ENCODE results near the gene EFCAB6. TPM values are rescaled to one million over a fixed set of nuclear protein-coding genes. Genes with fewer than 3 reads are reported as not detected.

The EFCAB6 gene
- total and polyA plus RNA-seq, 2 donors (not counting 1 experiment from before 2014, with no cell fraction given): 0.07 to 0.10 TPM

DNA sequence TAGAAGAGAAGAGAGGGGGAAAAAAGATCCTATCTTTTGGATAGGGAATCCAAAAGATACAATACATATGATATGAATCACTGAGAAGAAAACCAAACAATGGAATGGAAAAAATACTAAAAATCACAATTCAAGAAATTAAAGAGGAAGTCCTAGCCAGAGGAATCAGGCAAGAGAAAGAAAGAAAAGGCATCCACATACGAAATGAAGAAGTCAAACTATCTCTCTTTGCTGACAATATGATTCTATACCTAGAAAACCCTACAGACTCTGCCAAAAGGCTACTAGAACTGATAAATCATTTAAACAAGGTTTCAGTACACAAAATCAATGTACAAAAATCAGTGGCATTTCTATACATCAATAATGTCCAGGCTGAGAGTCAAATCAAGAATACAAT lies 91.4 kb downstream of the EFCAB6 start:
- Histone ChIP-seq H3K27me3 (replicated peaks in 1 of 4; ENCODE audit: control extremely low read depth in 1 of 4, control insufficient read depth in 3 of 4, insufficient read depth in 4 of 4, low read length in 3 of 4) (no peaks in the 10 kb centered on the region), H3K9ac (ENCODE audit: low read length) (no peak overlapping the region), H3K9me3 (ENCODE audit: control extremely low read depth in 1 of 3, control insufficient read depth in 2 of 3, insufficient read depth in 1 of 3, low read length in 2 of 3) (no peaks in the 10 kb centered on the region), H3K27ac (ENCODE audit: low read length in 2 of 2) (no peak overlapping the region), H4K20me1 (ENCODE audit: control insufficient read depth, insufficient read depth, low read length, poor library complexity, severe bottlenecking) (no peaks in the 10 kb centered on the region), H3K4me2 (replicated peaks; ENCODE audit: low read depth, low read length, poor library complexity, severe bottlenecking) (peak overlapping the region; percentile 22), H3K4me1 (ENCODE audit: control insufficient read depth in 2 of 2, insufficient read depth in 2 of 2, low read length in 2 of 2) (peaks cover 3 to 11% of the 10 kb centered on the region in 2 donors), H3K4me3 (ENCODE audit: control extremely low read depth in 1 of 5, extremely low read depth in 1 of 5, insufficient read depth in 1 of 5, low read depth in 2 of 5, low read length in 4 of 5) (no peak overlapping the region), H2AFZ (ENCODE audit: insufficient read depth, low read depth, low read length, poor library complexity, severe bottlenecking) (no peak overlapping the region), H3K79me2 (ENCODE audit: control insufficient read depth, insufficient read depth, low read length) (no peaks in the 10 kb centered on the region), H3K36me3 (replicated peaks in 1 of 2; ENCODE audit: control extremely low read depth in 1 of 2, control insufficient read depth in 1 of 2, extremely low read depth in 1 of 2, insufficient read depth in 2 of 2, low read length in 1 of 2) (no peaks in the 10 kb centered on the region)
- POLR2A ChIA-PET: no interaction called here
- H3K27ac Mint-ChIP-seq: no peak overlapping the region
- H3K27me3 Mint-ChIP-seq: peaks cover 7% of the 10 kb centered on the region
- peaks cover 9% of the 10 kb centered on the region for H3K4me1 Mint-ChIP-seq
- TF ChIP-seq, protein P1, sequence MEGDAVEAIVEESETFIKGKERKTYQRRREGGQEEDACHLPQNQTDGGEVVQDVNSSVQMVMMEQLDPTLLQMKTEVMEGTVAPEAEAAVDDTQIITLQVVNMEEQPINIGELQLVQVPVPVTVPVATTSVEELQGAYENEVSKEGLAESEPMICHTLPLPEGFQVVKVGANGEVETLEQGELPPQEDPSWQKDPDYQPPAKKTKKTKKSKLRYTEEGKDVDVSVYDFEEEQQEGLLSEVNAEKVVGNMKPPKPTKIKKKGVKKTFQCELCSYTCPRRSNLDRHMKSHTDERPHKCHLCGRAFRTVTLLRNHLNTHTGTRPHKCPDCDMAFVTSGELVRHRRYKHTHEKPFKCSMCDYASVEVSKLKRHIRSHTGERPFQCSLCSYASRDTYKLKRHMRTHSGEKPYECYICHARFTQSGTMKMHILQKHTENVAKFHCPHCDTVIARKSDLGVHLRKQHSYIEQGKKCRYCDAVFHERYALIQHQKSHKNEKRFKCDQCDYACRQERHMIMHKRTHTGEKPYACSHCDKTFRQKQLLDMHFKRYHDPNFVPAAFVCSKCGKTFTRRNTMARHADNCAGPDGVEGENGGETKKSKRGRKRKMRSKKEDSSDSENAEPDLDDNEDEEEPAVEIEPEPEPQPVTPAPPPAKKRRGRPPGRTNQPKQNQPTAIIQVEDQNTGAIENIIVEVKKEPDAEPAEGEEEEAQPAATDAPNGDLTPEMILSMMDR (IDR thresholded peaks at IDR 0.05): no peak
- no peak for TF ChIP-seq EZH2 (IDR thresholded peaks at IDR 0.05; ENCODE audit: borderline replicate concordance, insufficient read depth, low read depth, low read length, poor library complexity, severe bottlenecking)
- H3K9me3 Mint-ChIP-seq (ENCODE audit: insufficient read depth): no peaks in the 10 kb centered on the region
- WGBS (ENCODE audit: insufficient coverage): no CpG with 5 or more reads among the region's 1 CpG
- no peak for ATAC-seq (ENCODE audit: low read depth)
- intact Hi-C loops (cut with micrococcal nuclease): no loop called here
- peak; percentile 36 for DNase-seq
- CTCF ChIA-PET: no interaction called here
- no peak overlapping the region for H3K4me3 Mint-ChIP-seq

DNA sequence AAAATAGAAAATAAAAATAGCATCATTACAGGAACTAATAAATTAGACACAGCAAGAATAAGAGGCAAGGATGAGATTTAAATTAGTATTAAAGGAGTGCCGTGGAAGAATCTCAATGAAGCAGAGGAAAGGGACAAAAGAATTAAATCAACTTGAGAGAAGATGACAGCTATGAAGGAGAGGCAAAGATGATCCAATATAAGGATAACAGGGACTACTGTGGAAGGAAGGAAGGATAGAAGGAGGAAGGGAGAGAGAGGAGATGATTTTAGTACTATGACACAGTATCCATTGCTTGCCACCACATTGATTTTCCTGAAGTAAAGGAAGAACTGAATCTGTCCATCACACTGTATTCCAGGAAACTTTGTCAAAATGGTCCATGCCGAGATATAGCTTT lies 98.0 kb downstream of the EFCAB6 start:
- no peaks in the 10 kb centered on the region for H4K20me1 ChIP-seq (ENCODE audit: control insufficient read depth, insufficient read depth, low read length, poor library complexity, severe bottlenecking)
- no peaks in the 10 kb centered on the region for H3K4me1 Mint-ChIP-seq
- ChIA-PET POLR2A (no interaction called here), CTCF (no interaction called here)
- no peak overlapping the region for H3K4me2 ChIP-seq (replicated peaks; ENCODE audit: low read depth, low read length, poor library complexity, severe bottlenecking)
- TF ChIP-seq EZH2 (IDR thresholded peaks at IDR 0.05; ENCODE audit: borderline replicate concordance, insufficient read depth, low read depth, low read length, poor library complexity, severe bottlenecking): no peak
- TF ChIP-seq, protein P1 (IDR thresholded peaks at IDR 0.05): no peak
- H3K79me2 ChIP-seq (ENCODE audit: control insufficient read depth, insufficient read depth, low read length): no peaks in the 10 kb centered on the region
- H3K27me3 Mint-ChIP-seq: peaks cover 6% of the 10 kb centered on the region
- H3K27me3 ChIP-seq (replicated peaks in 1 of 4; ENCODE audit: control extremely low read depth in 1 of 4, control insufficient read depth in 3 of 4, insufficient read depth in 4 of 4, low read length in 3 of 4): peaks cover 0 to 2% (median 0%) of the 10 kb centered on the region in 4 experiments
- no CpG with 5 or more reads among the region's 2 CpGs for WGBS (ENCODE audit: insufficient coverage)
- H3K27ac ChIP-seq (ENCODE audit: low read length in 2 of 2): no peak overlapping the region
- H3K9me3 ChIP-seq (ENCODE audit: control extremely low read depth in 1 of 3, control insufficient read depth in 2 of 3, insufficient read depth in 1 of 3, low read length in 2 of 3): no peaks in the 10 kb centered on the region
- H3K36me3 ChIP-seq (replicated peaks in 1 of 2; ENCODE audit: control extremely low read depth in 1 of 2, control insufficient read depth in 1 of 2, extremely low read depth in 1 of 2, insufficient read depth in 2 of 2, low read length in 1 of 2): no peaks in the 10 kb centered on the region
- H3K4me1 ChIP-seq (ENCODE audit: control insufficient read depth in 2 of 2, insufficient read depth in 2 of 2, low read length in 2 of 2): no peaks in the 10 kb centered on the region
- no peak overlapping the region for H3K27ac Mint-ChIP-seq
- no peaks in the 10 kb centered on the region for H3K9me3 Mint-ChIP-seq (ENCODE audit: insufficient read depth)
- intact Hi-C loops (cut with micrococcal nuclease): no loop called here
- ATAC-seq (ENCODE audit: low read depth): no peak
- no peak overlapping the region for H3K4me3 ChIP-seq (ENCODE audit: control extremely low read depth in 1 of 5, extremely low read depth in 1 of 5, insufficient read depth in 1 of 5, low read depth in 2 of 5, low read length in 4 of 5)
- no peak overlapping the region for H3K9ac ChIP-seq (ENCODE audit: low read length)
- no peak for DNase-seq
- no peak overlapping the region for H3K4me3 Mint-ChIP-seq
- no peak overlapping the region for H2AFZ ChIP-seq (ENCODE audit: insufficient read depth, low read depth, low read length, poor library complexity, severe bottlenecking)
